Endodermal cell (in vitro differentiated cells): ENCODE data around the gene FZD1. TPM values are rescaled to one million over a fixed set of nuclear protein-coding genes. Genes with fewer than 3 reads are reported as not detected.

Source experiments
- DNase-seq: peaks from one replicate; pipeline ENCODE4 v3.0.0-alpha.2; 2017
- H3K27ac ChIP-seq: 2 replicates; pipeline ENCODE4 v1.5.1; 2013; ENCODE audit warnings: mild to moderate bottlenecking, low read depth, low read length, moderate library complexity
- H3K27me3 ChIP-seq: 2 replicates; pipeline ENCODE4 v1.6.1; 2013; ENCODE audit warnings: mild to moderate bottlenecking, low read length, moderate library complexity; ENCODE audit not compliant: insufficient read depth, control insufficient read depth, poor library complexity, severe bottlenecking
- H3K36me3 ChIP-seq: 2 replicates; pipeline ENCODE4 v1.7.0; 2013; ENCODE audit warnings: mild to moderate bottlenecking, low read length, moderate library complexity; ENCODE audit not compliant: control insufficient read depth, insufficient read depth
- H3K4me1 ChIP-seq: one replicate; pipeline ENCODE4 v1.7.0; 2013; ENCODE audit warnings: low read length; ENCODE audit not compliant: control insufficient read depth, insufficient read depth
- H3K4me3 ChIP-seq: 2 replicates; pipeline ENCODE4 v1.5.1; 2013; ENCODE audit warnings: mild to moderate bottlenecking, low read length, moderate library complexity
- H3K9ac ChIP-seq: 2 replicates; pipeline ENCODE4 v1.6.1; 2013; ENCODE audit warnings: mild to moderate bottlenecking, low read length, moderate library complexity; ENCODE audit not compliant: poor library complexity, severe bottlenecking; ENCODE audit errors: extremely low read depth
- H3K9me3 ChIP-seq: 2 replicates; pipeline ENCODE4 v1.6.1; 2013; ENCODE audit warnings: mild to moderate bottlenecking, low read length, moderate library complexity; ENCODE audit not compliant: control insufficient read depth
- H3K27ac Mint-ChIP-seq: 2 replicates; pipeline ENCODE4 v1.8.0; 2020; ENCODE audit warnings: mixed read lengths
- H3K27me3 Mint-ChIP-seq: 2 replicates; pipeline ENCODE4 v1.8.0; 2021; ENCODE audit warnings: mild to moderate bottlenecking, mixed read lengths; ENCODE audit not compliant: insufficient read depth
- H3K36me3 Mint-ChIP-seq: 2 replicates; pipeline ENCODE4 v1.8.0; 2020; ENCODE audit warnings: low read depth, mixed read lengths
- H3K4me1 Mint-ChIP-seq: 2 replicates; pipeline ENCODE4 v1.8.0; 2020; ENCODE audit warnings: mixed read lengths
- H3K4me3 Mint-ChIP-seq: 2 replicates; pipeline ENCODE4 v1.8.0; 2020; ENCODE audit warnings: mild to moderate bottlenecking, moderate library complexity, mixed read lengths
- H3K9me3 Mint-ChIP-seq: 2 replicates; pipeline ENCODE4 v1.8.0; 2020; ENCODE audit warnings: mild to moderate bottlenecking, mixed read lengths
- CTCF ChIP-seq: fragments of 200-600 bp; sonication (generic); conservative IDR thresholded peaks from 2 replicates; pipeline ENCODE4 v1.5.0; 2021; ENCODE audit warnings: antibody characterized with exemption, mild to moderate bottlenecking
- WGBS, 2 experiments: methylation state at CpG; one replicate each; pipeline versions ENCODE4 v1.1.5 to v1.1.7; 2013; ENCODE audit warnings: missing lambda C conversion rate in 2 of 2, mixed read lengths in 1 of 2; ENCODE audit not compliant: insufficient coverage in 1 of 2, insufficient read length in 1 of 2; 5-methylcytosine and 5-hydroxymethylcytosine counted together
- total RNA-seq, 2 donors: library from RNA; stranded (reverse); fragmentation: NEBNext Ultra II Directional in 1 of 2; extraction: Animal tissue kit (Norgen Biotek cat#: 25700) in 1 of 2; gene quantifications; 2 replicates in 1 of 2; 3 replicates in 1 of 2; pipeline ENCODE4 v1.2.1, GENCODE V29; 2021

FZD1 gene
- total RNA-seq, 2 donors from 2014 or later: 2.5 to 4.7 TPM

- Mint-ChIP-seq H3K27me3 (peaks cover 35% of the 10 kb centered on the region), H3K36me3 (no peaks in the 10 kb centered on the region), H3K9me3 (peaks cover 5% of the 10 kb centered on the region), H3K4me3 (no peak overlapping the region), H3K27ac (no peak overlapping the region), H3K4me1 (no peaks in the 10 kb centered on the region)
- H3K4me3 ChIP-seq: no peak overlapping the region
- WGBS, 2 experiments: 89 to 95% methylated on average over 1 to 3 of the region's 3 CpGs
- no peak overlapping the region for H3K27ac ChIP-seq
- peaks cover 6% of the 10 kb centered on the region for H3K27me3 ChIP-seq
- no peak for DNase-seq
- H3K9ac ChIP-seq: no peak overlapping the region
- H3K36me3 ChIP-seq: no peaks in the 10 kb centered on the region
- H3K9me3 ChIP-seq: peaks cover 3% of the 10 kb centered on the region
- H3K4me1 ChIP-seq: no peaks in the 10 kb centered on the region
- TF ChIP-seq CTCF: no peak
These were observed 31.3 kb downstream of the FZD1 start for GRCh38 chr7:91295576-91295975.

- no peaks in the 10 kb centered on the region for H3K36me3 ChIP-seq
- Mint-ChIP-seq H3K27me3 (peaks cover 26% of the 10 kb centered on the region), H3K4me3 (no peak overlapping the region), H3K4me1 (no peaks in the 10 kb centered on the region), H3K27ac (no peak overlapping the region), H3K36me3 (no peaks in the 10 kb centered on the region), H3K9me3 (peaks cover 5% of the 10 kb centered on the region)
- DNase-seq: no peak
- peaks cover 6% of the 10 kb centered on the region for H3K27me3 ChIP-seq
- no peak overlapping the region for H3K27ac ChIP-seq
- no peaks in the 10 kb centered on the region for H3K4me1 ChIP-seq
- TF ChIP-seq CTCF: no peak
- H3K4me3 ChIP-seq: no peak overlapping the region
- H3K9ac ChIP-seq: no peak overlapping the region
- H3K9me3 ChIP-seq: peaks cover 3% of the 10 kb centered on the region
- 100% methylated on average over 1 of the region's 1 CpG for WGBS, 2 experiments
These were observed 33.7 kb downstream of the FZD1 start for GRCh38 chr7:91297939-91298338.

GRCh38 chr7:91299952-91300775, 35.9 kb downstream of the FZD1 start:
- Mint-ChIP-seq H3K4me3 (no peak overlapping the region), H3K27me3 (peaks cover 26% of the 10 kb centered on the region), H3K36me3 (no peaks in the 10 kb centered on the region), H3K27ac (no peak overlapping the region), H3K4me1 (no peaks in the 10 kb centered on the region), H3K9me3 (peaks cover 5% of the 10 kb centered on the region)
- TF ChIP-seq CTCF: no peak
- no peak for DNase-seq
- H3K4me1 ChIP-seq: no peaks in the 10 kb centered on the region
- WGBS, 2 experiments: 90 to 91% methylated on average over 6 of the region's 6 CpGs
- peaks cover 22% of the 10 kb centered on the region for H3K27me3 ChIP-seq
- no peak overlapping the region for H3K27ac ChIP-seq
- H3K9me3 ChIP-seq: peaks cover 3% of the 10 kb centered on the region
- H3K4me3 ChIP-seq: no peak overlapping the region
- H3K9ac ChIP-seq: no peak overlapping the region
- no peaks in the 10 kb centered on the region for H3K36me3 ChIP-seq
